Smooth muscle cell (in vitro differentiated cells): ENCODE data around the gene ERFL. TPM values are rescaled to one million over a fixed set of nuclear protein-coding genes. Genes with fewer than 3 reads are reported as not detected.

Experiments
- DNase-seq: peaks from one replicate; lab custom pipeline; 2025; ENCODE audit not compliant: unreplicated experiment; lab: John Stamatoyannopoulos, UW
- H2AFZ ChIP-seq: fragments of 200-600 bp; sonication (generic); 2 replicates; pipeline ENCODE4 v1.6.0; 2016; ENCODE audit warnings: antibody characterized with exemption, low read depth, mild to moderate bottlenecking
- H3F3A ChIP-seq: fragments of 200-600 bp; sonication (generic); 2 replicates; pipeline ENCODE4 v1.6.0; 2017; ENCODE audit warnings: antibody characterized with exemption, low read depth
- H3K27ac ChIP-seq: fragments of 200-600 bp; sonication (generic); 2 replicates; pipeline ENCODE4 v1.5.1; 2016; ENCODE audit warnings: low read depth, mild to moderate bottlenecking
- H3K27me3 ChIP-seq: fragments of 200-600 bp; sonication (generic); 2 replicates; pipeline ENCODE4 v1.6.1; 2016; ENCODE audit warnings: low read depth, mild to moderate bottlenecking
- H3K36me3 ChIP-seq: fragments of 200-600 bp; sonication (generic); 2 replicates; pipeline ENCODE4 v1.5.1; 2016; ENCODE audit warnings: low read depth
- H3K4me1 ChIP-seq: fragments of 200-600 bp; sonication (generic); 2 replicates; pipeline ENCODE4 v1.5.1; 2016; ENCODE audit warnings: low read depth
- H3K4me2 ChIP-seq: fragments of 200-600 bp; sonication (generic); 2 replicates; pipeline ENCODE4 v1.6.0; 2016; ENCODE audit warnings: mild to moderate bottlenecking
- H3K4me3 ChIP-seq: fragments of 200-600 bp; sonication (generic); 2 replicates; pipeline ENCODE4 v1.5.1; 2016; ENCODE audit warnings: mild to moderate bottlenecking
- H3K79me2 ChIP-seq: fragments of 200-600 bp; sonication (generic); 2 replicates; pipeline ENCODE4 v1.6.0; 2016; ENCODE audit warnings: low read depth, mild to moderate bottlenecking
- H3K9ac ChIP-seq: fragments of 200-600 bp; sonication (generic); 2 replicates; pipeline ENCODE4 v1.6.0; 2016; ENCODE audit warnings: low read depth
- H3K9me3 ChIP-seq: fragments of 200-600 bp; sonication (generic); replicated peaks from 2 replicates; pipeline ENCODE4 v1.5.1; 2016; ENCODE audit warnings: low read depth
- H4K20me1 ChIP-seq: fragments of 200-600 bp; sonication (generic); 2 replicates; pipeline ENCODE4 v1.6.0; 2016; ENCODE audit warnings: low read depth
- CTCF ChIP-seq: fragments of 200-600 bp; sonication (generic); IDR thresholded peaks from 2 replicates; pipeline ENCODE4 v1.5.1; 2017; ENCODE audit warnings: borderline replicate concordance, mild to moderate bottlenecking, antibody characterized with exemption; ENCODE audit not compliant: insufficient read depth, poor library complexity, severe bottlenecking
- WGBS: methylation state at CpG from one replicate; pipeline ENCODE4 v1.1.7; 2016; ENCODE audit warnings: low lambda C conversion rate; 5-methylcytosine and 5-hydroxymethylcytosine counted together
- polyA plus RNA-seq: library from polyadenylated mRNA; unstranded; fragments of >200 nt; fragmentation: Nextera tagmentation; extraction: Ambion mirVana; gene quantifications from 2 replicates; pipeline ENCODE4 v1.2.1, GENCODE V29; 2016
- total RNA-seq: library from RNA; depleted of rRNA; stranded (reverse); fragments of >200 nt; gene quantifications from 2 replicates; pipeline ENCODE4 v1.2.3, GENCODE V29; 2014

The ERFL gene
- total and polyA plus RNA-seq, 2 experiments from 2014 or later, result 0.09 TPM

GRCh38 chr19:41947091-41947490 lies 18.8 kb upstream of the ERFL start:
- WGBS, result 92% methylated on average over 3 of the region's 3 CpGs

GRCh38 chr19:41945135-41945766 lies 17.0 kb upstream of the ERFL start:
- H3K4me2 ChIP-seq, result no peak overlapping the region
- WGBS, result 90% methylated on average over 8 of the region's 8 CpGs
- H3K36me3 ChIP-seq, result no peaks in the 10 kb centered on the region
- H3K27me3 ChIP-seq, result peaks cover 5% of the 10 kb centered on the region
- TF ChIP-seq CTCF, result no peak
- H3K9ac ChIP-seq, result no peak overlapping the region
- H2AFZ ChIP-seq, result no peak overlapping the region
- no peak overlapping the region for H3K27ac ChIP-seq
- no peaks in the 10 kb centered on the region for H3K4me1 ChIP-seq
- no peak overlapping the region for H3K4me3 ChIP-seq
- no peaks in the 10 kb centered on the region for H3F3A ChIP-seq
- no peak for DNase-seq
- H3K79me2 ChIP-seq, result no peaks in the 10 kb centered on the region
- H4K20me1 ChIP-seq, result no peaks in the 10 kb centered on the region
- H3K9me3 ChIP-seq, result no peaks in the 10 kb centered on the region

More at GRCh38 chr19:41947091-41947490, 18.8 kb upstream of the ERFL start:
- TF ChIP-seq CTCF, result no peak
- Histone ChIP-seq H3K79me2 (no peaks in the 10 kb centered on the region), H3K4me3 (no peak overlapping the region), H3K9me3 (no peaks in the 10 kb centered on the region), H3K27ac (no peak overlapping the region), H2AFZ (no peak overlapping the region), H4K20me1 (no peaks in the 10 kb centered on the region), H3K4me1 (no peaks in the 10 kb centered on the region), H3K9ac (no peak overlapping the region), H3K36me3 (no peaks in the 10 kb centered on the region), H3K27me3 (no peaks in the 10 kb centered on the region), H3K4me2 (no peak overlapping the region), H3F3A (no peaks in the 10 kb centered on the region)
- no peak for DNase-seq

DNA sequence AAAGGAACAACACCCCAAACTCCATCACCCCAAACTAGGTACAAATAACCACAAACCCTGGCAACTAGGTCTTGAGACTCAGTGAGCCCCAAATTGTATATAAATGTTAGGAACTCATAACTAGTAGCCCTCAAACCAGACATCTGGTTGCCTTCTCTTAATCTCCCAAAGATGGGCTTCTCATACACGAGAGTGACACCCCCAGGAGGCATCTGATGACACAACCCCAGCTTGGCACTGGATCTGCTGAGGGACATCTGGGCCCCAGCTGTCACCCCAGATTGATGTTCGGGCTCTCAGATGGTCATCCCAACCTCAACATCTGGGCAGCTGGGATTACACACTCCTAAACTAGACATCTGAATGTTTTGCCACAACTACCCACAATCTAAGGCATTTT lies 16.1 kb upstream of the ERFL start:
- H3F3A ChIP-seq, result no peaks in the 10 kb centered on the region
- WGBS, result 79% methylated on average over 2 of the region's 2 CpGs
- no peak overlapping the region for H2AFZ ChIP-seq
- peaks cover 5% of the 10 kb centered on the region for H3K27me3 ChIP-seq
- no peaks in the 10 kb centered on the region for H3K9me3 ChIP-seq
- no peak for DNase-seq
- no peak overlapping the region for H3K27ac ChIP-seq
- no peaks in the 10 kb centered on the region for H3K79me2 ChIP-seq
- H3K4me1 ChIP-seq, result no peaks in the 10 kb centered on the region
- no peak overlapping the region for H3K4me2 ChIP-seq
- no peak overlapping the region for H3K9ac ChIP-seq
- no peak overlapping the region for H3K4me3 ChIP-seq
- H3K36me3 ChIP-seq, result no peaks in the 10 kb centered on the region
- TF ChIP-seq CTCF, result no peak
- H4K20me1 ChIP-seq, result no peaks in the 10 kb centered on the region

DNA sequence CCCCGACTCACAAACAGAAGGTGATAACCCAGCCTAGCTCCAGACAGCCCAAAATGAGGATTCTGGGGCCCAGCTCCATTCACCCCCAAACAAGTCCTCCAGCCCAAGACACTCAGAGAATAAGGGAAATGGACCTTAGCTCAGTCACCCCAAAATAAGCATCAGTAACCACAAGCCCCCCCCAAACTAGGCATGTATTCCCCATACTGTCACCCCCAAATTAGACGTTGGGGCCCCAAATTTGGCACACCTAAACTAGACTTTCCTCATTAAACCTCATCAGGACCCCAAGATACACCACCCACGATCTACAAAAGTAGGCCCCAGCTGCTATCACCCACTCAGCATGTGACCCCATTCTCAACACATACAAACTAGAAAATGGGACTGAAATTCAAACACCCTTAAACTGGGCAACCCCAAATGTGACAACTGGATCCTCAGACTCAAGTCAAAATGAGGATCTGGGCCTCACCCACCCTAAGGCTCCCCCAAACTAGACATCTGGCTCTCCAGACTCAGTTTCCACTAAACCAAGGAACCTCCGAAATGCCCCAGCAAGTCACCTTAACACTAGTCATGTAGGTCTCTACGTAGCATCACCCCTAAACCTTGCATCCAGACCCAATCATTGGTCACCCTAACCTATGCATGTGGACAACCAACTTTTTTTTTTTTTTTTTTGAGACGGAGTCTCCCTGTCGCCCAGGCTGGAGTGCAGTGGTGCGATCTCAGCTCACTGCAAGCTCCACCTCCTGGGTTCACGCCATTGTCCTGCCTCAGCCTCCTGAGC lies 13.4 kb upstream of the ERFL start:
- Histone ChIP-seq H3K27ac (no peak overlapping the region), H3K4me1 (no peaks in the 10 kb centered on the region), H3K36me3 (no peaks in the 10 kb centered on the region), H3K9ac (no peak overlapping the region), H2AFZ (no peak overlapping the region), H3K79me2 (no peaks in the 10 kb centered on the region), H3F3A (no peaks in the 10 kb centered on the region), H3K4me2 (peak overlapping the region; percentile 95), H3K27me3 (peaks cover 14% of the 10 kb centered on the region), H4K20me1 (no peaks in the 10 kb centered on the region), H3K4me3 (no peak overlapping the region), H3K9me3 (no peaks in the 10 kb centered on the region)
- no peak for DNase-seq
- no peak for TF ChIP-seq CTCF
- WGBS, result 84% methylated on average over 9 of the region's 9 CpGs
